Kidney (tissue), 14 donors: ENCODE measurements around the gene PSMD2. TPM values are rescaled to one million over a fixed set of nuclear protein-coding genes. Genes with fewer than 3 reads are reported as not detected.
A peak's percentile ranks its signal among the peaks of the same experiment; 100 is the strongest.

ENCODE experiments used
- DNase-seq, 5 donors: peaks; one replicate each; pipeline ENCODE4 v3.0.0-alpha.2; 2013 to 2020
- FAIRE-seq: peaks from 2 replicates; lab custom pipeline; 2012; peaks lifted over from hg19 to GRCh38; lab: Jason Lieb, UNC
- H3K27ac ChIP-seq, 2 donors: one replicate each; pipeline ENCODE4 v1.7.0; 2013; ENCODE audit warnings: low read depth in 2 of 2, low read length in 2 of 2, inconsistent platforms in 1 of 2
- H3K27me3 ChIP-seq: one replicate; pipeline ENCODE4 v1.7.1; 2013; ENCODE audit warnings: low read length, inconsistent platforms; ENCODE audit not compliant: control insufficient read depth, insufficient read depth
- H3K36me3 ChIP-seq, 3 donors: one replicate each; pipeline versions ENCODE4 v1.7.0 to v1.7.1; 2013; ENCODE audit warnings: low read length in 3 of 3, control low read depth in 1 of 3, inconsistent platforms in 1 of 3; ENCODE audit not compliant: insufficient read depth in 3 of 3, control insufficient read depth in 2 of 3
- H3K4me1 ChIP-seq, 3 donors: one replicate each; pipeline versions ENCODE4 v1.7.0 to v1.7.1; 2013; ENCODE audit warnings: low read length in 3 of 3, inconsistent platforms in 1 of 3, low read depth in 1 of 3; ENCODE audit not compliant: control insufficient read depth in 2 of 3, insufficient read depth in 2 of 3
- H3K4me3 ChIP-seq, 3 donors: one replicate each; pipeline versions ENCODE4 v1.7.0 to v1.8.1; 2013; ENCODE audit warnings: low read length in 3 of 3, control low read depth in 1 of 3, inconsistent platforms in 1 of 3
- H3K9ac ChIP-seq, 3 donors: one replicate each; pipeline versions ENCODE4 v1.7.0 to v1.7.1; 2013; ENCODE audit warnings: low read length in 3 of 3, control low read depth in 1 of 3, inconsistent platforms in 1 of 3
- H3K9me3 ChIP-seq, 3 donors: one replicate each; pipeline versions ENCODE4 v1.7.0 to v1.7.1; 2013; ENCODE audit warnings: low read length in 3 of 3, control low read depth in 1 of 3, inconsistent platforms in 1 of 3; ENCODE audit not compliant: control insufficient read depth in 2 of 3, insufficient read depth in 1 of 3
- intact Hi-C: fragments of 100-400 bp; cut with DNase I; formaldehyde crosslinking; loops from one replicate; pipeline ENCODE4 v1.11.1; 2022
- polyA plus RNA-seq: library from polyadenylated mRNA; stranded (reverse); fragments of 350-450 nt; fragmentation: Illumina TruSeq; extraction: RNeasy Lipid Tissue Mini Kit (QIAGEN cat#74804); gene quantifications from one replicate; pipeline ENCODE4 v1.2.3, GENCODE V29; 2014; ENCODE audit warnings: low read depth, low replicate concordance; ENCODE audit not compliant: insufficient read depth
- total RNA-seq: library from RNA; stranded (reverse); fragmentation: NEBNext Ultra II Directional; extraction: Animal tissue kit (Norgen Biotek cat#: 25700); gene quantifications from one replicate; pipeline ENCODE4 v1.2.1, GENCODE V29; 2021
- TF ChIP-seq, protein P1 (sequence below): IDR thresholded peaks from 3 replicates; pipeline ENCODE4 v1.5.1; 2012; ENCODE audit warnings: mild to moderate bottlenecking, moderate library complexity, borderline replicate concordance; ENCODE audit not compliant: insufficient read depth; ENCODE audit errors: extremely low read depth
- donor health status: control.
- donor health status: control.
- donor health status: control.
- donor health status: control.
- donor health status: control.
- donor health status: DM: yes; HTN: yes; CAD: no.
- donor health status: Normal renal cell carcinoma (clear cell type).

Gene PSMD2
- total and polyA plus RNA-seq, 2 donors from 2014 or later, result 104 to 149 TPM

DNA sequence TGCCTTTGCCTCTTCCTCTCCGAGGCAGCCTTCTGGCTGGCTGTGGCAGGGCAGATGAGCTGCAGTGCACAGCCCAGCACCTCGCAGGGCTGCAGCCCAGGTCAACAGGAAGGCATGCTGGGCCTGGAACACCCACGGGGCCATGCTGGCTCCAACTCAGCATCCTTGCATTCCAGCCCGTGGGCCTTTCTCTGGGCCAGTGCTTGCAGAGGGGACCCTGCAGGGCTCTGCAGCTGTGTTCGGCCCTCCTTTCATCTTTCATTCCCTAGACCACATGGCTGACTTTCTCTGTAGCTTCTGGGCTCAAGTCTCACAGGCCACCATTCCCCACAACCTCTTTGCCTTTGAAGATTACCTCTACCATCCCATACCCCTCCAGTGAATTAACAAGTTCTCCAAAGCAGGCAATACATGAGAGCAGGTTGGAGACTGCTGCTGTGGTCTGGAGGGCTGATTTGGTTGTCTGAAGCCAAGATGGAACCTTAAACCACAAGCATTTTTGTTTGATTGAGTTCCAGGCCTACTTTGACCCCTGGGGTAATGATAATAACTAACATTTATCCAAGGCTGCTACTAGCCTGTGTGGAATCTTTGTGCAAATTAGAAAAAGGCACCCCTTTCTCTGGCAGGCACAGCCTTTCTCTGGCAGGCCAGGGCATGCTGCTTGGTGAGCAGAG is 44.3 kb downstream of the PSMD2 start:
- intact Hi-C loops, result no loop called here
- TF ChIP-seq, protein P1, sequence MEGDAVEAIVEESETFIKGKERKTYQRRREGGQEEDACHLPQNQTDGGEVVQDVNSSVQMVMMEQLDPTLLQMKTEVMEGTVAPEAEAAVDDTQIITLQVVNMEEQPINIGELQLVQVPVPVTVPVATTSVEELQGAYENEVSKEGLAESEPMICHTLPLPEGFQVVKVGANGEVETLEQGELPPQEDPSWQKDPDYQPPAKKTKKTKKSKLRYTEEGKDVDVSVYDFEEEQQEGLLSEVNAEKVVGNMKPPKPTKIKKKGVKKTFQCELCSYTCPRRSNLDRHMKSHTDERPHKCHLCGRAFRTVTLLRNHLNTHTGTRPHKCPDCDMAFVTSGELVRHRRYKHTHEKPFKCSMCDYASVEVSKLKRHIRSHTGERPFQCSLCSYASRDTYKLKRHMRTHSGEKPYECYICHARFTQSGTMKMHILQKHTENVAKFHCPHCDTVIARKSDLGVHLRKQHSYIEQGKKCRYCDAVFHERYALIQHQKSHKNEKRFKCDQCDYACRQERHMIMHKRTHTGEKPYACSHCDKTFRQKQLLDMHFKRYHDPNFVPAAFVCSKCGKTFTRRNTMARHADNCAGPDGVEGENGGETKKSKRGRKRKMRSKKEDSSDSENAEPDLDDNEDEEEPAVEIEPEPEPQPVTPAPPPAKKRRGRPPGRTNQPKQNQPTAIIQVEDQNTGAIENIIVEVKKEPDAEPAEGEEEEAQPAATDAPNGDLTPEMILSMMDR, result no peak

DNA sequence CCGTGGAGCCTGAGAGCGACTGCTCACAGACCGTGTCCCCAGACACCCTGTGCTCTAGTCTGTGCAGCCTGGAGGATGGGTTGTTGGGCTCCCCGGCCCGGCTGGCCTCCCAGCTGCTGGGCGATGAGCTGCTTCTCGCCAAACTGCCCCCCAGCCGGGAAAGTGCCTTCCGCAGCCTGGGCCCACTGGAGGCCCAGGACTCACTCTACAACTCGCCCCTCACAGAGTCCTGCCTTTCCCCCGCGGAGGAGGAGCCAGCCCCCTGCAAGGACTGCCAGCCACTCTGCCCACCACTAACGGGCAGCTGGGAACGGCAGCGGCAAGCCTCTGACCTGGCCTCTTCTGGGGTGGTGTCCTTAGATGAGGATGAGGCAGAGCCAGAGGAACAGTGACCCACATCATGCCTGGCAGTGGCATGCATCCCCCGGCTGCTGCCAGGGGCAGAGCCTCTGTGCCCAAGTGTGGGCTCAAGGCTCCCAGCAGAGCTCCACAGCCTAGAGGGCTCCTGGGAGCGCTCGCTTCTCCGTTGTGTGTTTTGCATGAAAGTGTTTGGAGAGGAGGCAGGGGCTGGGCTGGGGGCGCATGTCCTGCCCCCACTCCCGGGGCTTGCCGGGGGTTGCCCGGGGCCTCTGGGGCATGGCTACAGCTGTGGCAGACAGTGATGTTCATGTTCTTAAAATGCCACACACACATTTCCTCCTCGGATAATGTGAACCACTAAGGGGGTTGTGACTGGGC is 45.7 kb downstream of the PSMD2 start:
- no peaks in the 10 kb centered on the region for H3K9me3 ChIP-seq
- H3K27ac ChIP-seq, result no peak overlapping the region
- no peak for DNase-seq
- FAIRE-seq, result no peak
- no peak overlapping the region for H3K4me3 ChIP-seq
- TF ChIP-seq, protein P1, result no peak
- no peak overlapping the region for H3K9ac ChIP-seq
- intact Hi-C loops, result no loop called here
- H3K36me3 ChIP-seq, result peaks cover 2 to 6% (median 6%) of the 10 kb centered on the region in 3 donors
- H3K27me3 ChIP-seq, result no peaks in the 10 kb centered on the region
- peaks cover 0 to 4% (median 4%) of the 10 kb centered on the region in 3 donors for H3K4me1 ChIP-seq

More for the DNA sequence above, 44.3 kb downstream of the PSMD2 start:
- Histone ChIP-seq H3K36me3 (peaks cover 2 to 6% (median 6%) of the 10 kb centered on the region in 3 donors), H3K27me3 (no peaks in the 10 kb centered on the region), H3K4me3 (no peak overlapping the region), H3K9ac (no peak overlapping the region), H3K4me1 (peaks cover 0 to 8% (median 0%) of the 10 kb centered on the region in 3 donors), H3K9me3 (no peaks in the 10 kb centered on the region), H3K27ac (no peak overlapping the region)
- no peak for DNase-seq
- no peak for FAIRE-seq

DNA sequence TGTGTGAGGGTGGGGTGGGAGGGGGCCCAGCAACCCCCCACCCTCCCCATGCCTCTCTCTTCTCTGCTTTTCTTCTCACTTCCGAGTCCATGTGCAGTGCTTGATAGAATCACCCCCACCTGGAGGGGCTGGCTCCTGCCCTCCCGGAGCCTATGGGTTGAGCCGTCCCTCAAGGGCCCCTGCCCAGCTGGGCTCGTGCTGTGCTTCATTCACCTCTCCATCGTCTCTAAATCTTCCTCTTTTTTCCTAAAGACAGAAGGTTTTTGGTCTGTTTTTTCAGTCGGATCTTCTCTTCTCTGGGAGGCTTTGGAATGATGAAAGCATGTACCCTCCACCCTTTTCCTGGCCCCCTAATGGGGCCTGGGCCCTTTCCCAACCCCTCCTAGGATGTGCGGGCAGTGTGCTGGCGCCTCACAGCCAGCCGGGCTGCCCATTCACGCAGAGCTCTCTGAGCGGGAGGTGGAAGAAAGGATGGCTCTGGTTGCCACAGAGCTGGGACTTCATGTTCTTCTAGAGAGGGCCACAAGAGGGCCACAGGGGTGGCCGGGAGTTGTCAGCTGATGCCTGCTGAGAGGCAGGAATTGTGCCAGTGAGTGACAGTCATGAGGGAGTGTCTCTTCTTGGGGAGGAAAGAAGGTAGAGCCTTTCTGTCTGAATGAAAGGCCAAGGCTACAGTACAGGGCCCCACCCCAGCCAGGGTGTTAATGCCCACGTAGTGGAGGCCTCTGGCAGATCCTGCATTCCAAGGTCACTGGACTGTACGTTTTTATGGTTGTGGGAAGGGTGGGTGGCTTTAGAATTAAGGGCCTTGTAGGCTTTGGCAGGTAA is 46.5 kb downstream of the PSMD2 start:
- Histone ChIP-seq H3K4me1 (peaks cover 0 to 8% (median 4%) of the 10 kb centered on the region in 3 donors), H3K27ac (peak overlapping the region in 1 of 2 donors; percentile 48)
- DNase-seq, result peak; percentile 72 to 93 (median 86)

More for the DNA sequence above, 46.5 kb downstream of the PSMD2 start:
- no peaks in the 10 kb centered on the region for H3K27me3 ChIP-seq
- FAIRE-seq, result no peak
- TF ChIP-seq, protein P1, result peak; percentile 41
- no peak overlapping the region for H3K4me3 ChIP-seq
- H3K9ac ChIP-seq, result no peak overlapping the region
- intact Hi-C loops, result no loop called here
- H3K9me3 ChIP-seq, result no peaks in the 10 kb centered on the region
- peaks cover 2 to 6% (median 6%) of the 10 kb centered on the region in 3 donors for H3K36me3 ChIP-seq
